HepG2 (cell line): ENCODE results near the gene NELFB.

Source experiments
- FOXA1 ChIP-seq, 2 experiments: fragments of 450-650 bp in 1 of 2; sonication (generic) in 1 of 2; formaldehyde crosslinking in 1 of 2; IDR thresholded peaks; 2 replicates each; pipeline versions ENCODE4 v1.4.0 to v1.6.1; 2016 to 2020; ENCODE audit warnings: missing genetic modification reagents in 1 of 2
- SIN3A ChIP-seq: IDR thresholded peaks from 2 replicates; pipeline ENCODE4 v1.6.1; 2011; ENCODE audit warnings: low read depth, mild to moderate bottlenecking, control low read depth, low read length, borderline replicate concordance
- ZFX ChIP-seq: sonication (generic); formaldehyde crosslinking; IDR thresholded peaks from 2 replicates; pipeline ENCODE4 v1.4.0; 2020; ENCODE audit warnings: mild to moderate bottlenecking, low read depth, missing genetic modification reagents, moderate library complexity
- ZNF703 ChIP-seq: sonication (generic); formaldehyde crosslinking; IDR thresholded peaks from 2 replicates; pipeline ENCODE4 v1.5.1; 2020; ENCODE audit warnings: missing genetic modification reagents, mild to moderate bottlenecking, moderate library complexity, borderline replicate concordance
- TF ChIP-seq, protein P1 (sequence below): sonication (generic); formaldehyde crosslinking; IDR thresholded peaks from 2 replicates; pipeline ENCODE4 v1.4.0; 2020; ENCODE audit warnings: missing genetic modification reagents

GRCh38 chr9:137275588-137276472, 20.7 kb downstream of the NELFB start:
- TF ChIP-seq ZFX (no peak), SIN3A (no peak), FOXA1 (IDR thresholded peaks at IDR 0.05) (no peak), FOXA1 (CRISPR knock-in tag; IDR thresholded peaks at IDR 0.05) (no peak), ZNF703 (CRISPR knock-in tag) (no peak)
- TF ChIP-seq, protein P1, sequence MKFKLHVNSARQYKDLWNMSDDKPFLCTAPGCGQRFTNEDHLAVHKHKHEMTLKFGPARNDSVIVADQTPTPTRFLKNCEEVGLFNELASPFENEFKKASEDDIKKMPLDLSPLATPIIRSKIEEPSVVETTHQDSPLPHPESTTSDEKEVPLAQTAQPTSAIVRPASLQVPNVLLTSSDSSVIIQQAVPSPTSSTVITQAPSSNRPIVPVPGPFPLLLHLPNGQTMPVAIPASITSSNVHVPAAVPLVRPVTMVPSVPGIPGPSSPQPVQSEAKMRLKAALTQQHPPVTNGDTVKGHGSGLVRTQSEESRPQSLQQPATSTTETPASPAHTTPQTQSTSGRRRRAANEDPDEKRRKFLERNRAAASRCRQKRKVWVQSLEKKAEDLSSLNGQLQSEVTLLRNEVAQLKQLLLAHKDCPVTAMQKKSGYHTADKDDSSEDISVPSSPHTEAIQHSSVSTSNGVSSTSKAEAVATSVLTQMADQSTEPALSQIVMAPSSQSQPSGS = no peak
